HepG2 (cell line): Measurements from ENCODE around the gene GOLGA3. TPM values are rescaled to one million over a fixed set of nuclear protein-coding genes. Genes with fewer than 3 reads are reported as not detected.

ENCODE experiments used
- GABPA ChIP-seq, 2 experiments: IDR thresholded peaks; 2 replicates each; pipeline ENCODE4 v1.6.1; 2011 to 2016; ENCODE audit warnings: low read depth in 2 of 2, low read length in 1 of 2, missing biosample characterization in 1 of 2, missing genetic modification characterization in 1 of 2
- JUNB ChIP-seq: sonication (generic); formaldehyde crosslinking; IDR thresholded peaks from 2 replicates; pipeline ENCODE4 v1.8.0; 2022; ENCODE audit warnings: missing genetic modification reagents, mild to moderate bottlenecking, borderline replicate concordance
- MED8 ChIP-seq: sonication (generic); formaldehyde crosslinking; IDR thresholded peaks from 2 replicates; pipeline ENCODE4 v1.8.1; 2023; ENCODE audit warnings: mild to moderate bottlenecking, missing genetic modification reagents; ENCODE audit not compliant: insufficient replicate concordance
- MEIS2 ChIP-seq: sonication (generic); formaldehyde crosslinking; IDR thresholded peaks from 2 replicates; pipeline ENCODE4 v1.9.0; 2021; ENCODE audit warnings: mild to moderate bottlenecking, missing genetic modification reagents
- RBM22 ChIP-seq: fragments of 200-400 bp; formaldehyde crosslinking; optimal IDR thresholded peaks from 2 replicates; pipeline ENCODE3; 2017; ENCODE audit warnings: mild to moderate bottlenecking, low read length, moderate library complexity
- RCOR2 ChIP-seq: IDR thresholded peaks from 2 replicates; pipeline ENCODE4 v1.6.1; 2016; ENCODE audit warnings: missing biosample characterization, missing genetic modification reagents
- TBP ChIP-seq: sonication (generic); formaldehyde crosslinking; IDR thresholded peaks from 2 replicates; pipeline ENCODE4 v1.5.0; 2020; ENCODE audit warnings: missing genetic modification reagents
- ZFAT ChIP-seq: sonication (generic); formaldehyde crosslinking; conservative IDR thresholded peaks from 2 replicates; pipeline ENCODE4 v1.8.1; 2023; ENCODE audit warnings: missing genetic modification reagents, inconsistent platforms
- ZFP90 ChIP-seq: sonication (generic); formaldehyde crosslinking; IDR thresholded peaks from 2 replicates; pipeline ENCODE4 v1.8.0; 2022; ENCODE audit warnings: missing genetic modification reagents, mild to moderate bottlenecking, inconsistent platforms, borderline replicate concordance
- ZMAT3 ChIP-seq: sonication (generic); formaldehyde crosslinking; conservative IDR thresholded peaks from 2 replicates; pipeline ENCODE4 v1.7.0; 2021; ENCODE audit warnings: missing genetic modification reagents
- ZNF552 ChIP-seq: sonication (generic); formaldehyde crosslinking; IDR thresholded peaks from 2 replicates; pipeline ENCODE4 v1.9.0; 2022; ENCODE audit warnings: missing genetic modification reagents, mild to moderate bottlenecking, borderline replicate concordance
- ZNF556 ChIP-seq: sonication (generic); formaldehyde crosslinking; IDR thresholded peaks from 2 replicates; pipeline ENCODE4 v1.4.0; 2020; ENCODE audit warnings: mild to moderate bottlenecking, missing genetic modification reagents, borderline replicate concordance
- ZNF670 ChIP-seq: sonication (generic); formaldehyde crosslinking; IDR thresholded peaks from 2 replicates; pipeline ENCODE4 v1.8.0; 2022; ENCODE audit warnings: mild to moderate bottlenecking, missing genetic modification reagents, borderline replicate concordance
- ZNF841 ChIP-seq: sonication (generic); formaldehyde crosslinking; IDR thresholded peaks from 2 replicates; pipeline ENCODE4 v1.8.1; 2023; ENCODE audit warnings: missing genetic modification reagents, borderline replicate concordance
- ZSCAN9 ChIP-seq: IDR thresholded peaks from 2 replicates; pipeline ENCODE4 v1.6.1; 2016; ENCODE audit warnings: borderline replicate concordance
- polyA plus RNA-seq, 8 experiments: library from polyadenylated mRNA; depleted of rRNA in 3 of 8; stranded (reverse) in 7 of 8; unstranded in 1 of 8; fragments of >200 nt; fragmentation: Illumina TruSeq in 4 of 8; extraction: Trizol in 4 of 8; gene quantifications; 2 replicates each; pipeline versions ENCODE4 v1.2.1 to v1.2.3, GENCODE V29; 2011 to 2016; ENCODE audit warnings: low read depth in 4 of 8, missing spikeins in 1 of 8, mixed read lengths in 1 of 8; ENCODE audit not compliant: insufficient read depth in 1 of 8
- total RNA-seq, 5 experiments: library from RNA; depleted of rRNA; stranded (reverse); fragments of >200 nt; fragmentation: Illumina TruSeq; extraction: Trizol; gene quantifications; 2 replicates each; pipeline ENCODE4 v1.2.3, GENCODE V29; 2016; ENCODE audit warnings: low read depth in 1 of 5
- TF ChIP-seq, protein P1 (sequence below): sonication (generic); formaldehyde crosslinking; IDR thresholded peaks from 2 replicates; pipeline ENCODE4 v1.4.0; 2020; ENCODE audit warnings: low read depth, mild to moderate bottlenecking, missing genetic modification reagents
- TF ChIP-seq, protein P2 (sequence below), 2 experiments: IDR thresholded peaks; 2 replicates each; pipeline ENCODE4 v1.6.1; 2011 to 2012; ENCODE audit warnings: low read length in 2 of 2, borderline replicate concordance in 1 of 2, low read depth in 1 of 2, mild to moderate bottlenecking in 1 of 2, moderate library complexity in 1 of 2
- TF ChIP-seq, protein P3 (sequence below): sonication (generic); formaldehyde crosslinking; conservative IDR thresholded peaks from 2 replicates; pipeline ENCODE4 v1.5.0; 2020; ENCODE audit warnings: missing genetic modification reagents
- TF ChIP-seq, protein P4 (sequence below): fragments of 450-650 bp; IDR thresholded peaks from 2 replicates; pipeline ENCODE4 v1.6.1; 2017

GOLGA3 gene
- total and polyA plus RNA-seq, 2 of the 13 experiments (the other 11 are each of a cell fraction or from before 2014, with no cell fraction given): 22.0 to 43.0 TPM

DNA sequence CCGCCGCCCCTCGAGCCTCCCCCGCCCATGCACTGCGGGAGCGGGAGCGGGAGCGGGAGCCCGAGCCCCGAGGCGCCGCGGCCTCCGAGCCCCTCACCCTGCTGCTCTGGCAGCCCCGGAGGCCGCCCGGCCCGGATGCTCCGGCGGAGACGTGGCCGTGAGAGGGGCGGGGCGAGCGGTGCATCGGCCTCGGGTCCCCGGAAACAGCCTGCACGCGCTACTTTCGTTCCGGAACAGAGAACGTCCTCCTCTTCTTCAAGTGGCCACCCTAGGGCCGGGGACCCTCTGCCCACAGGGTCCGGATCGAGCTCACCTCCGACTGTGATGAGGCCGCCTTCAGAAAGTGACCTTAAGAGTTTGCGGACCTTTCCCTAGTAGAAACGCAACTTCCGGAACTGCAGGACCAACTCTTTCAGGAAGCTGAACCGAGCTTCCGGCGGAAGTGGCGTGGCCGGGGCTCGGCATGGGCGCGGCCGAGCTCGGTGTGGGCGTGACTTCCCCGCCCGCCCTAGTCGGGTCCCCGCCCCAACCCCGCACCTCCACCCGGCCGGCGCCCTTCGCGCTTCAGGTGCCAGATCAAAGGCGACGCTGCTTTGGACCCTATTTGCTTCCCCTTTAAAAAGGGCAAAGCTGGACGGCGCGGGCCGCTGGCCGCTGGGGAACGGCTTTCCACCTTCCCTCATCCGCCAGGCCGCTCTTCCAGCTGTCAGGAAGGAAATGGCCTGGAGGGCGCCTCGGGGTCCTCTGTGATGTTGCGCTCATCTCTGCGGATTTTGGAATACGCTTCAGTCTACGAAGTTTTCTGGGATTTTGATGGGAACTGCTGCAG lies at the start of gene GOLGA3 (continued):
- TF ChIP-seq GABPA (IDR thresholded peaks at IDR 0.05; ENCODE audit: low read depth, low read length) (peak; percentile 89), GABPA (CRISPR knock-in tag; IDR thresholded peaks at IDR 0.05; ENCODE audit: low read depth) (peak; percentile 91), ZMAT3 (CRISPR knock-in tag) (no peak), ZFP90 (CRISPR knock-in tag) (no peak), TBP (CRISPR knock-in tag) (0 out of 2 replicates have a peak, but pooled peaks have one; percentile 44), ZSCAN9 (CRISPR knock-in tag) (0 out of 2 replicates have a peak, but pooled peaks have one; percentile 36), RCOR2 (CRISPR knock-in tag) (no peak), ZFAT (CRISPR knock-in tag) (no peak), MED8 (CRISPR knock-in tag) (peak; percentile 46), JUNB (CRISPR knock-in tag) (no peak), ZNF556 (CRISPR knock-in tag) (peak; percentile 44; the same call in 1 of the 2 replicates), MEIS2 (CRISPR knock-in tag) (no peak), ZNF841 (CRISPR knock-in tag) (no peak), RBM22 (no peak), ZNF552 (0 out of 2 replicates have a peak, but pooled peaks have one; percentile 40), ZNF670 (CRISPR knock-in tag) (0 out of 2 replicates have a peak, but pooled peaks have one; percentile 12)
- TF ChIP-seq, protein P1, sequence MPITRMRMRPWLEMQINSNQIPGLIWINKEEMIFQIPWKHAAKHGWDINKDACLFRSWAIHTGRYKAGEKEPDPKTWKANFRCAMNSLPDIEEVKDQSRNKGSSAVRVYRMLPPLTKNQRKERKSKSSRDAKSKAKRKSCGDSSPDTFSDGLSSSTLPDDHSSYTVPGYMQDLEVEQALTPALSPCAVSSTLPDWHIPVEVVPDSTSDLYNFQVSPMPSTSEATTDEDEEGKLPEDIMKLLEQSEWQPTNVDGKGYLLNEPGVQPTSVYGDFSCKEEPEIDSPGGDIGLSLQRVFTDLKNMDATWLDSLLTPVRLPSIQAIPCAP (CRISPR knock-in tag): 0 out of 2 replicates have a peak, but pooled peaks have one; percentile 42
- TF ChIP-seq, protein P2, sequence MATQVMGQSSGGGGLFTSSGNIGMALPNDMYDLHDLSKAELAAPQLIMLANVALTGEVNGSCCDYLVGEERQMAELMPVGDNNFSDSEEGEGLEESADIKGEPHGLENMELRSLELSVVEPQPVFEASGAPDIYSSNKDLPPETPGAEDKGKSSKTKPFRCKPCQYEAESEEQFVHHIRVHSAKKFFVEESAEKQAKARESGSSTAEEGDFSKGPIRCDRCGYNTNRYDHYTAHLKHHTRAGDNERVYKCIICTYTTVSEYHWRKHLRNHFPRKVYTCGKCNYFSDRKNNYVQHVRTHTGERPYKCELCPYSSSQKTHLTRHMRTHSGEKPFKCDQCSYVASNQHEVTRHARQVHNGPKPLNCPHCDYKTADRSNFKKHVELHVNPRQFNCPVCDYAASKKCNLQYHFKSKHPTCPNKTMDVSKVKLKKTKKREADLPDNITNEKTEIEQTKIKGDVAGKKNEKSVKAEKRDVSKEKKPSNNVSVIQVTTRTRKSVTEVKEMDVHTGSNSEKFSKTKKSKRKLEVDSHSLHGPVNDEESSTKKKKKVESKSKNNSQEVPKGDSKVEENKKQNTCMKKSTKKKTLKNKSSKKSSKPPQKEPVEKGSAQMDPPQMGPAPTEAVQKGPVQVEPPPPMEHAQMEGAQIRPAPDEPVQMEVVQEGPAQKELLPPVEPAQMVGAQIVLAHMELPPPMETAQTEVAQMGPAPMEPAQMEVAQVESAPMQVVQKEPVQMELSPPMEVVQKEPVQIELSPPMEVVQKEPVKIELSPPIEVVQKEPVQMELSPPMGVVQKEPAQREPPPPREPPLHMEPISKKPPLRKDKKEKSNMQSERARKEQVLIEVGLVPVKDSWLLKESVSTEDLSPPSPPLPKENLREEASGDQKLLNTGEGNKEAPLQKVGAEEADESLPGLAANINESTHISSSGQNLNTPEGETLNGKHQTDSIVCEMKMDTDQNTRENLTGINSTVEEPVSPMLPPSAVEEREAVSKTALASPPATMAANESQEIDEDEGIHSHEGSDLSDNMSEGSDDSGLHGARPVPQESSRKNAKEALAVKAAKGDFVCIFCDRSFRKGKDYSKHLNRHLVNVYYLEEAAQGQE (IDR thresholded peaks at IDR 0.05; ENCODE audit: borderline replicate concordance in 1 of 2, low read depth in 1 of 2, low read length in 2 of 2): no peak
- TF ChIP-seq, protein P3, sequence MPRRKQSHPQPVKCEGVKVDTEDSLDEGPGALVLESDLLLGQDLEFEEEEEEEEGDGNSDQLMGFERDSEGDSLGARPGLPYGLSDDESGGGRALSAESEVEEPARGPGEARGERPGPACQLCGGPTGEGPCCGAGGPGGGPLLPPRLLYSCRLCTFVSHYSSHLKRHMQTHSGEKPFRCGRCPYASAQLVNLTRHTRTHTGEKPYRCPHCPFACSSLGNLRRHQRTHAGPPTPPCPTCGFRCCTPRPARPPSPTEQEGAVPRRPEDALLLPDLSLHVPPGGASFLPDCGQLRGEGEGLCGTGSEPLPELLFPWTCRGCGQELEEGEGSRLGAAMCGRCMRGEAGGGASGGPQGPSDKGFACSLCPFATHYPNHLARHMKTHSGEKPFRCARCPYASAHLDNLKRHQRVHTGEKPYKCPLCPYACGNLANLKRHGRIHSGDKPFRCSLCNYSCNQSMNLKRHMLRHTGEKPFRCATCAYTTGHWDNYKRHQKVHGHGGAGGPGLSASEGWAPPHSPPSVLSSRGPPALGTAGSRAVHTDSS: no peak
- TF ChIP-seq, protein P4, sequence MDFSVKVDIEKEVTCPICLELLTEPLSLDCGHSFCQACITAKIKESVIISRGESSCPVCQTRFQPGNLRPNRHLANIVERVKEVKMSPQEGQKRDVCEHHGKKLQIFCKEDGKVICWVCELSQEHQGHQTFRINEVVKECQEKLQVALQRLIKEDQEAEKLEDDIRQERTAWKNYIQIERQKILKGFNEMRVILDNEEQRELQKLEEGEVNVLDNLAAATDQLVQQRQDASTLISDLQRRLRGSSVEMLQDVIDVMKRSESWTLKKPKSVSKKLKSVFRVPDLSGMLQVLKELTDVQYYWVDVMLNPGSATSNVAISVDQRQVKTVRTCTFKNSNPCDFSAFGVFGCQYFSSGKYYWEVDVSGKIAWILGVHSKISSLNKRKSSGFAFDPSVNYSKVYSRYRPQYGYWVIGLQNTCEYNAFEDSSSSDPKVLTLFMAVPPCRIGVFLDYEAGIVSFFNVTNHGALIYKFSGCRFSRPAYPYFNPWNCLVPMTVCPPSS: no peak
